Trophoblast cell (in vitro differentiated cells and primary cell): ENCODE data around the gene CCR5.

Source experiments
- DNase-seq, 2 donors: peaks; one replicate each; pipeline ENCODE4 v3.0.0-alpha.2; 2016
- H2AFZ ChIP-seq: 2 replicates; pipeline ENCODE4 v1.6.1; 2013; ENCODE audit warnings: low read length, moderate library complexity, mild to moderate bottlenecking; ENCODE audit not compliant: insufficient read depth, poor library complexity
- H2AK5ac ChIP-seq: 2 replicates; pipeline ENCODE4 v1.6.1; 2013; ENCODE audit warnings: mild to moderate bottlenecking, low read length
- H2BK120ac ChIP-seq: 2 replicates; pipeline ENCODE4 v1.6.1; 2013; ENCODE audit warnings: low read length, mild to moderate bottlenecking, moderate library complexity; ENCODE audit not compliant: insufficient read depth, poor library complexity
- H2BK12ac ChIP-seq: 2 replicates; pipeline ENCODE4 v1.6.1; 2013; ENCODE audit warnings: mild to moderate bottlenecking, low read length, moderate library complexity
- H2BK5ac ChIP-seq: 2 replicates; pipeline ENCODE4 v1.6.1; 2013; ENCODE audit warnings: low read length, low read depth, moderate library complexity, mild to moderate bottlenecking; ENCODE audit not compliant: poor library complexity
- H3K14ac ChIP-seq: 2 replicates; pipeline ENCODE4 v1.6.1; 2013; ENCODE audit warnings: mild to moderate bottlenecking, low read length
- H3K18ac ChIP-seq: 2 replicates; pipeline ENCODE4 v1.6.1; 2013; ENCODE audit warnings: mild to moderate bottlenecking, low read length
- H3K23ac ChIP-seq: 2 replicates; pipeline ENCODE4 v1.6.1; 2013; ENCODE audit warnings: low read length
- H3K27ac ChIP-seq: 2 replicates; pipeline ENCODE4 v1.5.1; 2013; ENCODE audit warnings: low read depth, mild to moderate bottlenecking, inconsistent platforms, low read length, moderate library complexity
- H3K27me3 ChIP-seq: 2 replicates; pipeline ENCODE4 v1.6.1; 2013; ENCODE audit warnings: inconsistent platforms, mild to moderate bottlenecking, low read length, moderate library complexity; ENCODE audit not compliant: insufficient read depth
- H3K36me3 ChIP-seq, 2 experiments: 1 replicate in 1 of 2; 2 replicates in 1 of 2; pipeline ENCODE4 v1.6.1; 2013; ENCODE audit warnings: low read length in 2 of 2, mild to moderate bottlenecking in 2 of 2, moderate library complexity in 1 of 2; ENCODE audit not compliant: insufficient read depth in 2 of 2, control insufficient read depth in 1 of 2
- H3K4ac ChIP-seq: 2 replicates; pipeline ENCODE4 v1.6.1; 2013; ENCODE audit warnings: low read depth, mild to moderate bottlenecking, low read length, moderate library complexity
- H3K4me1 ChIP-seq, 2 experiments: 1 replicate in 1 of 2; 2 replicates in 1 of 2; pipeline ENCODE4 v1.6.1; 2013; ENCODE audit warnings: low read length in 2 of 2, mild to moderate bottlenecking in 2 of 2, moderate library complexity in 1 of 2; ENCODE audit not compliant: insufficient read depth in 2 of 2, control insufficient read depth in 1 of 2
- H3K4me2 ChIP-seq: 2 replicates; pipeline ENCODE4 v1.6.1; 2013; ENCODE audit warnings: inconsistent platforms, mild to moderate bottlenecking, low read length, moderate library complexity
- H3K4me3 ChIP-seq: 2 replicates; pipeline ENCODE4 v1.5.1; 2013; ENCODE audit warnings: mild to moderate bottlenecking, low read depth, low read length, inconsistent platforms
- H3K79me1 ChIP-seq: one replicate; pipeline ENCODE4 v1.6.1; 2013; ENCODE audit warnings: low read length
- H3K79me2 ChIP-seq: 2 replicates; pipeline ENCODE4 v1.6.1; 2013; ENCODE audit warnings: low read length, mild to moderate bottlenecking; ENCODE audit not compliant: control insufficient read depth, insufficient read depth, poor library complexity
- H3K9ac ChIP-seq: 2 replicates; pipeline ENCODE4 v1.6.1; 2013; ENCODE audit warnings: mild to moderate bottlenecking, low read length
- H3K9me3 ChIP-seq: 2 replicates; pipeline ENCODE4 v1.6.1; 2013; ENCODE audit warnings: low read depth, mild to moderate bottlenecking, control low read depth, inconsistent platforms, low read length; ENCODE audit not compliant: insufficient read depth
- H4K12ac ChIP-seq: 2 replicates; pipeline ENCODE4 v1.6.1; 2013; ENCODE audit warnings: low read depth, mild to moderate bottlenecking, low read length, moderate library complexity
- H4K8ac ChIP-seq: 2 replicates; pipeline ENCODE4 v1.6.1; 2013; ENCODE audit warnings: low read depth, mild to moderate bottlenecking, low read length, moderate library complexity
- H4K91ac ChIP-seq: one replicate; pipeline ENCODE4 v1.6.1; 2013; ENCODE audit warnings: low read depth, mild to moderate bottlenecking, low read length, moderate library complexity
- WGBS: extraction: QIAGEN DNeasy Blood & Tissue Kit; methylation state at CpG from one replicate; pipeline ENCODE4 v1.1.7; 2013; ENCODE audit warnings: missing lambda C conversion rate; ENCODE audit not compliant: insufficient read length, insufficient coverage; ENCODE audit errors: extremely low coverage; 5-methylcytosine and 5-hydroxymethylcytosine counted together

CCR5 gene

DNA sequence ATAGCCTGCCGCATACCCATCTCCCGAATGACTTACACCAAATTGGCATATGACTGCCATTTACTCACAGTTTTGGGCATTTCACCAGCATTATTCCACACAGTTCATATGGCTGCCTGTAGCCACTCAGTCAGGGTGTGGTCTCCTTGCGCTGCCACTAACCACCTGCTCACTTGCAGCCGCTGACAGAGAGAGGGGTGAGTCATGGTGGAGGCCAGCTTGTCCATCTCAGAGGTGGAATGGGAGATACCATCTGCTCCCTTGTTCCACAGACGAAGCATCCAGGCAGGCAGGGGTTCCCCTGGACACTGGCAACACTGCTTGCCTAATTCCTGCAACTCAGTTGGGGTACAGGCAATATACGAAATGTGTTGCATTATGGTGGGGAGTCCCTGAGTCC, 51.9 kb downstream of the CCR5 start:
- WGBS: no CpG with 5 or more reads among the region's 6 CpGs
- no peak overlapping the region for H3K4me2 ChIP-seq
- no peak overlapping the region for H3K9ac ChIP-seq
- H3K18ac ChIP-seq: no peak overlapping the region
- H3K79me1 ChIP-seq: no peaks in the 10 kb centered on the region
- no peaks in the 10 kb centered on the region for H3K27me3 ChIP-seq
- H3K4me3 ChIP-seq: peak overlapping the region; percentile 30
- no peaks in the 10 kb centered on the region for H3K79me2 ChIP-seq
- no peak overlapping the region for H3K14ac ChIP-seq
- H2BK12ac ChIP-seq: no peak overlapping the region
- peaks cover 3% of the 10 kb centered on the region for H3K9me3 ChIP-seq
- H4K8ac ChIP-seq: no peak overlapping the region
- no peak overlapping the region for H3K4ac ChIP-seq
- no peak overlapping the region for H2AK5ac ChIP-seq
- H4K12ac ChIP-seq: no peak overlapping the region
- H3K4me1 ChIP-seq: peaks cover 5% of the 10 kb centered on the region in 2 experiments
- no peak overlapping the region for H3K23ac ChIP-seq
- no peak overlapping the region for H2BK120ac ChIP-seq
- peak; percentile 80 to 82 for DNase-seq
- no peak overlapping the region for H2AFZ ChIP-seq
- no peaks in the 10 kb centered on the region for H3K36me3 ChIP-seq
- H2BK5ac ChIP-seq: no peak overlapping the region
- no peak overlapping the region for H3K27ac ChIP-seq
- H4K91ac ChIP-seq: no peak overlapping the region

DNA sequence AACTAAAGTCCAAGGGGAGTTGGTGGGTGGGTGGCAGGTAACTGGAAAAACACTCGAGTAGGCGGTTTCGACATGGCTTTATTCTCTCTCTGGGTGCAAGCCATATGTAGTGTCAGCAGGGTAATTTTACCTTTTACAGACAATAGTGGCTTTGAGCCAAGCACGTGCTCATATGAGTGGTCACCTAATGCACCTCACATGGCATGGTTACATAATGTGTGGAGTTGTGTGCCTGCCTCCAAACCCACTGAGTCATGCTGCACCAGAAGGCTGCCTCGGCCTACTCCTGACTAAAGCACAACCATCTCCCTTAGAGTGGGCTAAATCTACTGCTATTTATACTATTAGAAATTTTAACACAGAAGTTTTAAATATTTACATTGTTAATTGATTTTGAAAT, 52.8 kb downstream of the CCR5 start:
- DNase-seq: peak; percentile 42 to 47
- H2BK5ac ChIP-seq: no peak overlapping the region
- no peak overlapping the region for H3K4me2 ChIP-seq
- H2AK5ac ChIP-seq: no peak overlapping the region
- H3K4ac ChIP-seq: no peak overlapping the region
- H3K4me1 ChIP-seq: peaks cover 6 to 12% of the 10 kb centered on the region in 2 experiments
- no peak overlapping the region for H2AFZ ChIP-seq
- no peak overlapping the region for H4K91ac ChIP-seq
- no peaks in the 10 kb centered on the region for H3K27me3 ChIP-seq
- H3K27ac ChIP-seq: no peak overlapping the region
- no CpG with 5 or more reads among the region's 5 CpGs for WGBS
- no peak overlapping the region for H3K9ac ChIP-seq
- peaks cover 3% of the 10 kb centered on the region for H3K9me3 ChIP-seq
- H3K36me3 ChIP-seq: no peaks in the 10 kb centered on the region
- H2BK120ac ChIP-seq: no peak overlapping the region
- no peak overlapping the region for H4K8ac ChIP-seq
- H4K12ac ChIP-seq: no peak overlapping the region
- H3K79me2 ChIP-seq: no peaks in the 10 kb centered on the region
- H3K23ac ChIP-seq: no peak overlapping the region
- H3K14ac ChIP-seq: no peak overlapping the region
- H3K79me1 ChIP-seq: peaks cover 2% of the 10 kb centered on the region
- no peak overlapping the region for H3K18ac ChIP-seq
- no peak overlapping the region for H3K4me3 ChIP-seq
- no peak overlapping the region for H2BK12ac ChIP-seq
